ENCODE measurements around the gene RBM12.

DNA sequence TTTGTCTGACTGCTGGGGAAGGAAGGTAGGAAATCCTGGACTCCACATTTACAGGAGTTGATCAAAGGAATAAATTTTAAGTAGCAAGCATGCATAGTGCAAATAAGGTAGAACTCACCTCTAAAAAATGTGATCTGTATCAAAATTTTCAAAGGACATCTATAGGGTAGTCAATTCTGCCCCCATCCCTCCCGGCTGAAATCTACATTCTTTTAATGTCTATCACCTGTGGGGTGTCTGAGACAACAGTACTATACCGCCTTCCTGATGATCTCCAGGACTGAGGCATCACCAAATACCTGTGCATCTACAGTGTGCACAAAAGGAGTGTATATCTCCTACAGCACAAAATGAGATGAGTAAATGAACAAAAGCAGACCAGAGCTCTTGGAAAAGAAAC is 19.9 kb downstream of the RBM12 start:
- TF ChIP-seq CTCF (IDR thresholded peaks at IDR 0.05; ENCODE audit: insufficient read depth, low read depth, low read length) (no peak), EZH2 (IDR thresholded peaks at IDR 0.05; ENCODE audit: insufficient read depth, low read length) (no peak)

All from astrocyte (in vitro differentiated cells and primary cell).